HUES64 (cell line): ENCODE data around the gene MMD.

ENCODE experiments used
- H3K27ac ChIP-seq: 2 replicates; pipeline ENCODE4 v1.7.0; 2013; ENCODE audit warnings: low read depth, low read length, inconsistent platforms
- H3K27me3 ChIP-seq: 2 replicates; pipeline ENCODE4 v1.6.1; 2013; ENCODE audit warnings: mild to moderate bottlenecking, low read length; ENCODE audit not compliant: insufficient read depth
- H3K36me3 ChIP-seq: 2 replicates; pipeline ENCODE4 v1.6.1; 2013; ENCODE audit warnings: mild to moderate bottlenecking, low read length; ENCODE audit not compliant: insufficient read depth
- H3K4me1 ChIP-seq: 2 replicates; pipeline ENCODE4 v1.6.1; 2013; ENCODE audit warnings: mild to moderate bottlenecking, low read length, moderate library complexity; ENCODE audit not compliant: insufficient read depth
- H3K4me3 ChIP-seq: 2 replicates; pipeline ENCODE4 v1.5.1; 2013; ENCODE audit warnings: mild to moderate bottlenecking, low read length, moderate library complexity
- H3K9ac ChIP-seq: 2 replicates; pipeline ENCODE4 v1.6.1; 2013; ENCODE audit warnings: mild to moderate bottlenecking, low read depth, low read length
- H3K9me3 ChIP-seq: 2 replicates; pipeline ENCODE4 v1.6.1; 2013; ENCODE audit warnings: low read depth, low read length; ENCODE audit not compliant: insufficient read depth
- WGBS: fragments of 150-250, 120-280 bp; methylation state at CpG from one replicate; pipeline ENCODE4 v1.1.7; 2013; ENCODE audit warnings: missing lambda C conversion rate; 5-methylcytosine and 5-hydroxymethylcytosine counted together

The MMD gene

GRCh38 chr17:55343900-55344513 lies 77.6 kb downstream of the MMD start:
- peaks cover 5% of the 10 kb centered on the region; the same call in 1 of the 2 replicates for H3K9me3 ChIP-seq
- WGBS, result 93% methylated on average over 2 of the region's 4 CpGs
- no peaks in the 10 kb centered on the region for H3K27me3 ChIP-seq
- no peak overlapping the region for H3K4me3 ChIP-seq
- peaks cover 5% of the 10 kb centered on the region; the same call in 1 of the 2 replicates for H3K4me1 ChIP-seq
- no peaks in the 10 kb centered on the region for H3K36me3 ChIP-seq
- H3K9ac ChIP-seq, result no peak overlapping the region
- H3K27ac ChIP-seq, result no peak overlapping the region

DNA sequence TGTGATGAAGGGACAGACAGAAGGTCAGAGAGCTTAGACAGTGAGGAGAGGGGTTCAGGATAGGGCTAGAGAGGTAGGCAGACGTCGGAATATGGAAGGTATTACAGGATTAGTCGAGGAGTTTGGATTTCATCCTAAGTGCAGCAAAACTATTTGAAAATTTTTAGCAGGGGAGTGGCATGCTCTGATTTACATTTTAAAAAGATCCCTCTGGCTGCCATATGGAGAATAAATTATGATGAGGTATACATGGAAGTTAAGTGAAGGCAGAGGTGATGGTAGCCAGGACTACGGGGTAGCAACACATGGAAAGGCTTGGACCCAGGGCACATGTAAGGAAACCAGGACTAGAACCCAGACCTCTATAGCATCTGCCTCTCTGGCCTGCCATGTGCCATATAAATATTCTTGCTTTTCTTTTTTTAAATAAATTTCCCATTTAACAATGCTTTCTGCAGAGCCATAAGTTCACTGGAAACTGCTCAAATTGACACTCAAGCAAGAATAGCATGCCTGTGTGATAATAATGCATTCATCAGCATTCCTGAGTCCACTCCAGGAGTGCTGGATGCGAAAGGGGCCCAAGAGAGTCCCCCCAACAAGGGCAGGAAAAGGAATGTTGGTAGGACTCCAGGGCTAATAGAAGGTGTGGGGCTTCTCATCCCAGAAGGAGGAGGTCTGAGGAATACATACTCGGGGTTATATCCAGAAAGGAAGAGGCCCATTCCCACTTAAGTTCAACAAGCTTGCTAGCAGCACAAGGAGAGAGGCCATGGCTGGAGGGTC lies 78.6 kb downstream of the MMD start:
- H3K9ac ChIP-seq, result no peak overlapping the region

More for the DNA sequence above, 78.6 kb downstream of the MMD start:
- no peaks in the 10 kb centered on the region for H3K4me1 ChIP-seq
- no peaks in the 10 kb centered on the region for H3K27me3 ChIP-seq
- peaks cover 5% of the 10 kb centered on the region; the same call in 1 of the 2 replicates for H3K9me3 ChIP-seq
- H3K27ac ChIP-seq, result no peak overlapping the region
- H3K36me3 ChIP-seq, result no peaks in the 10 kb centered on the region
- WGBS, result 90% methylated on average over 6 of the region's 6 CpGs
- no peak overlapping the region for H3K4me3 ChIP-seq
